Trophoblast cell (in vitro differentiated cells and primary cell): ENCODE results near the gene INTS6L.

Experiments
- DNase-seq, 2 donors: peaks; one replicate each; pipeline ENCODE4 v3.0.0-alpha.2; 2016
- H2AFZ ChIP-seq: 2 replicates; pipeline ENCODE4 v1.6.1; 2013; ENCODE audit warnings: low read length, moderate library complexity, mild to moderate bottlenecking; ENCODE audit not compliant: insufficient read depth, poor library complexity
- H2AK5ac ChIP-seq: 2 replicates; pipeline ENCODE4 v1.6.1; 2013; ENCODE audit warnings: mild to moderate bottlenecking, low read length
- H2BK120ac ChIP-seq: 2 replicates; pipeline ENCODE4 v1.6.1; 2013; ENCODE audit warnings: low read length, mild to moderate bottlenecking, moderate library complexity; ENCODE audit not compliant: insufficient read depth, poor library complexity
- H2BK12ac ChIP-seq: 2 replicates; pipeline ENCODE4 v1.6.1; 2013; ENCODE audit warnings: mild to moderate bottlenecking, low read length, moderate library complexity
- H2BK5ac ChIP-seq: 2 replicates; pipeline ENCODE4 v1.6.1; 2013; ENCODE audit warnings: low read length, low read depth, moderate library complexity, mild to moderate bottlenecking; ENCODE audit not compliant: poor library complexity
- H3K14ac ChIP-seq: 2 replicates; pipeline ENCODE4 v1.6.1; 2013; ENCODE audit warnings: mild to moderate bottlenecking, low read length
- H3K18ac ChIP-seq: 2 replicates; pipeline ENCODE4 v1.6.1; 2013; ENCODE audit warnings: mild to moderate bottlenecking, low read length
- H3K23ac ChIP-seq: 2 replicates; pipeline ENCODE4 v1.6.1; 2013; ENCODE audit warnings: low read length
- H3K27ac ChIP-seq: 2 replicates; pipeline ENCODE4 v1.5.1; 2013; ENCODE audit warnings: low read depth, mild to moderate bottlenecking, inconsistent platforms, low read length, moderate library complexity
- H3K27me3 ChIP-seq: 2 replicates; pipeline ENCODE4 v1.6.1; 2013; ENCODE audit warnings: inconsistent platforms, mild to moderate bottlenecking, low read length, moderate library complexity; ENCODE audit not compliant: insufficient read depth
- H3K36me3 ChIP-seq, 2 experiments: 1 replicate in 1 of 2; 2 replicates in 1 of 2; pipeline ENCODE4 v1.6.1; 2013; ENCODE audit warnings: low read length in 2 of 2, mild to moderate bottlenecking in 2 of 2, moderate library complexity in 1 of 2; ENCODE audit not compliant: insufficient read depth in 2 of 2, control insufficient read depth in 1 of 2
- H3K4ac ChIP-seq: 2 replicates; pipeline ENCODE4 v1.6.1; 2013; ENCODE audit warnings: low read depth, mild to moderate bottlenecking, low read length, moderate library complexity
- H3K4me1 ChIP-seq, 2 experiments: 1 replicate in 1 of 2; 2 replicates in 1 of 2; pipeline ENCODE4 v1.6.1; 2013; ENCODE audit warnings: low read length in 2 of 2, mild to moderate bottlenecking in 2 of 2, moderate library complexity in 1 of 2; ENCODE audit not compliant: insufficient read depth in 2 of 2, control insufficient read depth in 1 of 2
- H3K4me2 ChIP-seq: 2 replicates; pipeline ENCODE4 v1.6.1; 2013; ENCODE audit warnings: inconsistent platforms, mild to moderate bottlenecking, low read length, moderate library complexity
- H3K4me3 ChIP-seq: 2 replicates; pipeline ENCODE4 v1.5.1; 2013; ENCODE audit warnings: mild to moderate bottlenecking, low read depth, low read length, inconsistent platforms
- H3K79me1 ChIP-seq: one replicate; pipeline ENCODE4 v1.6.1; 2013; ENCODE audit warnings: low read length
- H3K79me2 ChIP-seq: 2 replicates; pipeline ENCODE4 v1.6.1; 2013; ENCODE audit warnings: low read length, mild to moderate bottlenecking; ENCODE audit not compliant: control insufficient read depth, insufficient read depth, poor library complexity
- H3K9ac ChIP-seq: 2 replicates; pipeline ENCODE4 v1.6.1; 2013; ENCODE audit warnings: mild to moderate bottlenecking, low read length
- H3K9me3 ChIP-seq: 2 replicates; pipeline ENCODE4 v1.6.1; 2013; ENCODE audit warnings: low read depth, mild to moderate bottlenecking, control low read depth, inconsistent platforms, low read length; ENCODE audit not compliant: insufficient read depth
- H4K12ac ChIP-seq: 2 replicates; pipeline ENCODE4 v1.6.1; 2013; ENCODE audit warnings: low read depth, mild to moderate bottlenecking, low read length, moderate library complexity
- H4K8ac ChIP-seq: 2 replicates; pipeline ENCODE4 v1.6.1; 2013; ENCODE audit warnings: low read depth, mild to moderate bottlenecking, low read length, moderate library complexity
- H4K91ac ChIP-seq: one replicate; pipeline ENCODE4 v1.6.1; 2013; ENCODE audit warnings: low read depth, mild to moderate bottlenecking, low read length, moderate library complexity
- WGBS: extraction: QIAGEN DNeasy Blood & Tissue Kit; methylation state at CpG from one replicate; pipeline ENCODE4 v1.1.7; 2013; ENCODE audit warnings: missing lambda C conversion rate; ENCODE audit not compliant: insufficient read length, insufficient coverage; ENCODE audit errors: extremely low coverage; 5-methylcytosine and 5-hydroxymethylcytosine counted together

INTS6L gene

GRCh38 chrX:135549519-135549918 lies 29.1 kb downstream of the INTS6L start:
- Histone ChIP-seq H3K79me2 (no peaks in the 10 kb centered on the region), H3K79me1 (no peaks in the 10 kb centered on the region), H2BK120ac (no peak overlapping the region), H3K9ac (no peak overlapping the region), H3K36me3 (no peaks in the 10 kb centered on the region), H3K4me3 (no peak overlapping the region), H4K8ac (no peak overlapping the region), H3K4ac (no peak overlapping the region), H2BK12ac (no peak overlapping the region), H3K27ac (no peak overlapping the region), H2BK5ac (no peak overlapping the region), H3K4me1 (no peaks in the 10 kb centered on the region), H3K27me3 (no peaks in the 10 kb centered on the region), H3K18ac (no peak overlapping the region), H3K9me3 (no peaks in the 10 kb centered on the region), H3K23ac (no peak overlapping the region), H3K14ac (no peak overlapping the region), H4K12ac (no peak overlapping the region), H3K4me2 (no peak overlapping the region), H2AK5ac (no peak overlapping the region), H2AFZ (no peak overlapping the region), H4K91ac (no peak overlapping the region)
- no CpG with 5 or more reads among the region's 2 CpGs for WGBS
- DNase-seq, result no peak

- no peak overlapping the region for H3K18ac ChIP-seq
- H2BK5ac ChIP-seq, result no peak overlapping the region
- no peak overlapping the region for H3K9ac ChIP-seq
- no peaks in the 10 kb centered on the region for H3K36me3 ChIP-seq
- no peak overlapping the region for H2BK12ac ChIP-seq
- H3K79me1 ChIP-seq, result no peaks in the 10 kb centered on the region
- H3K23ac ChIP-seq, result no peak overlapping the region
- no peak overlapping the region for H3K14ac ChIP-seq
- H3K79me2 ChIP-seq, result no peaks in the 10 kb centered on the region
- H4K12ac ChIP-seq, result no peak overlapping the region
- no peak overlapping the region for H2BK120ac ChIP-seq
- no peak overlapping the region for H3K4me2 ChIP-seq
- H4K8ac ChIP-seq, result no peak overlapping the region
- H3K27me3 ChIP-seq, result no peaks in the 10 kb centered on the region
- no peak overlapping the region for H4K91ac ChIP-seq
- H3K4ac ChIP-seq, result no peak overlapping the region
- H2AK5ac ChIP-seq, result no peak overlapping the region
- H3K27ac ChIP-seq, result no peak overlapping the region
- no peak overlapping the region for H2AFZ ChIP-seq
- no peak for DNase-seq
- H3K9me3 ChIP-seq, result no peaks in the 10 kb centered on the region
- H3K4me3 ChIP-seq, result no peak overlapping the region
- no CpG with 5 or more reads among the region's 3 CpGs for WGBS
- no peaks in the 10 kb centered on the region for H3K4me1 ChIP-seq
Observed at GRCh38 chrX:135556055-135556454, 35.6 kb downstream of the INTS6L start.

GRCh38 chrX:135557344-135557743 lies 36.9 kb downstream of the INTS6L start:
- no peak overlapping the region for H3K18ac ChIP-seq
- no peak overlapping the region for H3K4ac ChIP-seq
- H3K36me3 ChIP-seq, result no peaks in the 10 kb centered on the region
- no peaks in the 10 kb centered on the region for H3K79me2 ChIP-seq
- DNase-seq, result no peak
- H3K9me3 ChIP-seq, result no peaks in the 10 kb centered on the region
- no peak overlapping the region for H2AFZ ChIP-seq
- no peak overlapping the region for H2AK5ac ChIP-seq
- H3K27me3 ChIP-seq, result no peaks in the 10 kb centered on the region
- no peak overlapping the region for H3K4me3 ChIP-seq
- H2BK5ac ChIP-seq, result no peak overlapping the region
- no peak overlapping the region for H4K12ac ChIP-seq
- H3K14ac ChIP-seq, result no peak overlapping the region
- no peak overlapping the region for H4K8ac ChIP-seq
- H3K4me2 ChIP-seq, result no peak overlapping the region
- H3K27ac ChIP-seq, result no peak overlapping the region
- no CpG with 5 or more reads among the region's 2 CpGs for WGBS
- no peaks in the 10 kb centered on the region for H3K79me1 ChIP-seq
- no peaks in the 10 kb centered on the region for H3K4me1 ChIP-seq
- no peak overlapping the region for H3K23ac ChIP-seq
- H2BK12ac ChIP-seq, result no peak overlapping the region
- H3K9ac ChIP-seq, result no peak overlapping the region
- H4K91ac ChIP-seq, result no peak overlapping the region
- H2BK120ac ChIP-seq, result no peak overlapping the region

GRCh38 chrX:135572436-135572835 lies 52.0 kb downstream of the INTS6L start:
- Histone ChIP-seq H3K79me2 (no peaks in the 10 kb centered on the region), H2AK5ac (no peak overlapping the region), H3K14ac (no peak overlapping the region), H2BK120ac (no peak overlapping the region), H3K4me1 (no peaks in the 10 kb centered on the region), H3K18ac (no peak overlapping the region), H4K8ac (no peak overlapping the region), H3K36me3 (peaks cover 2 to 4% of the 10 kb centered on the region in 2 experiments), H2BK12ac (no peak overlapping the region), H4K12ac (no peak overlapping the region), H3K4me3 (no peak overlapping the region), H4K91ac (no peak overlapping the region), H2AFZ (no peak overlapping the region), H3K4me2 (no peak overlapping the region), H3K23ac (no peak overlapping the region), H3K9ac (no peak overlapping the region), H3K4ac (no peak overlapping the region), H3K27ac (no peak overlapping the region), H3K79me1 (no peaks in the 10 kb centered on the region), H3K9me3 (no peaks in the 10 kb centered on the region), H3K27me3 (no peaks in the 10 kb centered on the region), H2BK5ac (no peak overlapping the region)
- no peak for DNase-seq
- no CpG with 5 or more reads among the region's 2 CpGs for WGBS
